Gastroesophageal sphincter (tissue), 4 donors: ENCODE data around the gene PHF11. TPM values are rescaled to one million over a fixed set of nuclear protein-coding genes. Genes with fewer than 3 reads are reported as not detected.

Experiments used
- ATAC-seq: fragments of 150-250 bp; one replicate; pipeline ENCODE4 v1.9.1; 2016; ENCODE audit warnings: mild to moderate bottlenecking, moderate library complexity
- H3K27ac ChIP-seq, 4 donors: fragments of 200-600 bp; sonication (generic) in 3 of 4; 1 replicate in 3 of 4; 2 replicates in 1 of 4; pipeline ENCODE4 v1.5.1; 2016 to 2019
- H3K27me3 ChIP-seq: fragments of 200-600 bp; sonication (generic); one replicate; pipeline ENCODE4 v1.5.1; 2019
- H3K36me3 ChIP-seq, 2 donors: fragments of 200-600 bp; sonication (generic); one replicate each; pipeline ENCODE4 v1.5.1; 2019; ENCODE audit warnings: control low read depth in 1 of 2
- H3K4me1 ChIP-seq, 3 donors: fragments of 200-600 bp; sonication (generic); 1 replicate in 2 of 3; 2 replicates in 1 of 3; pipeline ENCODE4 v1.5.1; 2016 to 2019; ENCODE audit warnings: control low read depth in 2 of 3
- H3K4me3 ChIP-seq, 2 donors: fragments of 200-600 bp; sonication (generic); one replicate each; pipeline ENCODE4 v1.5.1; 2019; ENCODE audit warnings: mild to moderate bottlenecking in 1 of 2, moderate library complexity in 1 of 2
- H3K9me3 ChIP-seq, 3 donors: fragments of 200-600 bp; sonication (generic); one replicate each; pipeline ENCODE4 v1.5.1; 2017 to 2019; ENCODE audit warnings: control low read depth in 2 of 3
- EP300 ChIP-seq: sonication (generic); formaldehyde crosslinking; IDR thresholded peaks from one replicate; pipeline ENCODE4 v1.6.1; 2017; ENCODE audit warnings: antibody characterized with exemption, mild to moderate bottlenecking
- POLR2A ChIP-seq, 2 donors: fragments of 450-650 bp; IDR thresholded peaks; one replicate each; pipeline ENCODE4 v1.6.1; 2017; ENCODE audit warnings: antibody characterized with exemption in 2 of 2, mild to moderate bottlenecking in 2 of 2, moderate library complexity in 1 of 2
- POLR2AphosphoS5 ChIP-seq: sonication (generic); formaldehyde crosslinking; IDR thresholded peaks from one replicate; pipeline ENCODE4 v1.6.1; 2017; ENCODE audit warnings: antibody characterized with exemption
- WGBS, 2 donors: methylation state at CpG; one replicate each; pipeline ENCODE4 v1.1.5; 2018; ENCODE audit warnings: low coverage in 1 of 2; 5-methylcytosine and 5-hydroxymethylcytosine counted together
- total RNA-seq, 4 donors: library from RNA; depleted of rRNA; stranded (reverse); fragments of >200 nt; gene quantifications; one replicate each; pipeline ENCODE4 v1.1.0, GENCODE V29; 2016
- TF ChIP-seq, protein P1 (sequence below), 4 experiments: fragments of 200-600 bp in 2 of 4; fragments of 450-650 bp in 2 of 4; sonication (generic) in 1 of 4; IDR thresholded peaks; one replicate each; pipeline ENCODE4 v1.5.1; 2017 to 2019; ENCODE audit warnings: antibody characterized with exemption in 4 of 4, mild to moderate bottlenecking in 2 of 4, moderate library complexity in 2 of 4

The PHF11 gene
- 10 to 100 TPM; 33.1 to 42.7 (median 38.7) TPM for total RNA-seq

- H3K27me3 ChIP-seq = no peaks in the 10 kb centered on the region
- H3K4me3 ChIP-seq = peak within 1 kb of the TSS; percentile 43 to 63
- TF ChIP-seq POLR2AphosphoS5 (peak; percentile 50), POLR2A (IDR thresholded peaks at IDR 0.05) (peak; percentile 48 to 52), EP300 (no peak)
- TF ChIP-seq, protein P1, sequence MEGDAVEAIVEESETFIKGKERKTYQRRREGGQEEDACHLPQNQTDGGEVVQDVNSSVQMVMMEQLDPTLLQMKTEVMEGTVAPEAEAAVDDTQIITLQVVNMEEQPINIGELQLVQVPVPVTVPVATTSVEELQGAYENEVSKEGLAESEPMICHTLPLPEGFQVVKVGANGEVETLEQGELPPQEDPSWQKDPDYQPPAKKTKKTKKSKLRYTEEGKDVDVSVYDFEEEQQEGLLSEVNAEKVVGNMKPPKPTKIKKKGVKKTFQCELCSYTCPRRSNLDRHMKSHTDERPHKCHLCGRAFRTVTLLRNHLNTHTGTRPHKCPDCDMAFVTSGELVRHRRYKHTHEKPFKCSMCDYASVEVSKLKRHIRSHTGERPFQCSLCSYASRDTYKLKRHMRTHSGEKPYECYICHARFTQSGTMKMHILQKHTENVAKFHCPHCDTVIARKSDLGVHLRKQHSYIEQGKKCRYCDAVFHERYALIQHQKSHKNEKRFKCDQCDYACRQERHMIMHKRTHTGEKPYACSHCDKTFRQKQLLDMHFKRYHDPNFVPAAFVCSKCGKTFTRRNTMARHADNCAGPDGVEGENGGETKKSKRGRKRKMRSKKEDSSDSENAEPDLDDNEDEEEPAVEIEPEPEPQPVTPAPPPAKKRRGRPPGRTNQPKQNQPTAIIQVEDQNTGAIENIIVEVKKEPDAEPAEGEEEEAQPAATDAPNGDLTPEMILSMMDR (IDR thresholded peaks at IDR 0.05) = peak in 3 of 4 experiments; percentile 8 to 37 (median 19)
- peaks cover 0 to 11% of the 10 kb centered on the region in 2 donors for H3K36me3 ChIP-seq
- H3K9me3 ChIP-seq = no peaks in the 10 kb centered on the region
- H3K27ac ChIP-seq = peak within 1 kb of the TSS; percentile 72 to 96 (median 94)
- peak; percentile 90 for ATAC-seq
- 33% methylated on average over 8 of the region's 71 CpGs; no CpG with 5 or more reads in 1 of the 2 donors for WGBS, 2 donors
- H3K4me1 ChIP-seq = peaks cover 0 to 11% (median 0%) of the 10 kb centered on the region in 3 donors
Observed at GRCh38 chr13:49495783-49496762, at the start of gene PHF11. Gene PHF11 (plus strand): TSS chr13:49495953. CDS start chr13:49496002, 49 bp downstream.

- no peak for ATAC-seq
- H3K4me3 ChIP-seq = no peak overlapping the region
- no peaks in the 10 kb centered on the region for H3K27me3 ChIP-seq
- TF ChIP-seq POLR2AphosphoS5 (no peak), POLR2A (IDR thresholded peaks at IDR 0.05) (no peak), EP300 (no peak)
- TF ChIP-seq, protein P1 (IDR thresholded peaks at IDR 0.05) = no peak
- peaks cover 0 to 58% (median 3%) of the 10 kb centered on the region in 3 donors for H3K4me1 ChIP-seq
- no peaks in the 10 kb centered on the region for H3K9me3 ChIP-seq
- H3K27ac ChIP-seq = peak overlapping the region in 2 of 4 donors; percentile 93 to 97
- H3K36me3 ChIP-seq = no peaks in the 10 kb centered on the region
Observed at GRCh38 chr13:49446473-49446872, 49.3 kb upstream of the PHF11 start.

- peaks cover 0 to 46% (median 3%) of the 10 kb centered on the region in 3 donors for H3K4me1 ChIP-seq
- ATAC-seq = no peak
Observed at GRCh38 chr13:49448753-49449152, 47.0 kb upstream of the PHF11 start.

DNA sequence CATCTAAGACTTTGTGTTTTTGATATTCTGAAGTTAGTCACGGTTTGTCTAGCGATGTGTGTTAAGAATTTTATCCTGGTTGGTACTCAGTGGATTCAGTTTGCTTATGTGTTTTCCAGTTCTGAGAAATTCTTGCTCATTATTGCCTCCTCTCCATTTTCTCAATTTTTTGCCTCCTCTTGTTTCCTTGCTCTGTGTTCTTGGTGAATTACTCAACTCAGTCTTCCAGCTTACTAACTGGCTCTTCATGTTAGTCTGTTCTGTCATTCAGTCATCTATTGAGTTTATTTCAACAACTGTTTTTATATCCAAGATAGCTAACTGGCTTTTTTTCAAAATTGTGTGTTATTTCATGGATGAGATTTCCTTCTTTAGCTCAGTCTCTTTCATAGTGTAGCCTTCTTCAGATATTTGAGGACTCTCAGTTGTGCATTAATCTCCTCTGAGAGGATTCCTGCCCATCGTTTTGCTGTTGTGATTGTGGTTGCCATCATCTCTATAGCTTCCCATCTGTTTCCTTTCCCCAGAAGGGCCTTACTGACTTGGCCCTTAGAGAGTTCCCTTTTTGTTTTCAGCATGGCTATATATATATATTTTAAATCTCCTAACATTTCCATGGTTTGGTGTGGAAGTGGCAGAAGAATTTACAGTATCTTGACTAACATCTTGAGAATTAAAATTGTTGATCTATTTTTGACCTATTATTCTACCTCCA, 45.5 kb upstream of the PHF11 start:
- no peaks in the 10 kb centered on the region for H3K36me3 ChIP-seq
- peaks cover 0 to 56% (median 3%) of the 10 kb centered on the region in 3 donors for H3K4me1 ChIP-seq
- no peak for TF ChIP-seq POLR2A (IDR thresholded peaks at IDR 0.05)
- TF ChIP-seq, protein P1 (IDR thresholded peaks at IDR 0.05) = no peak
- TF ChIP-seq EP300 = no peak
- TF ChIP-seq POLR2AphosphoS5 = no peak
- no peak for ATAC-seq
- H3K27ac ChIP-seq = no peak overlapping the region
- no peak overlapping the region for H3K4me3 ChIP-seq
- WGBS, 2 donors = 50 to 83% methylated on average over 1 to 3 of the region's 3 CpGs
- H3K9me3 ChIP-seq = no peaks in the 10 kb centered on the region
- no peaks in the 10 kb centered on the region for H3K27me3 ChIP-seq

More at GRCh38 chr13:49448753-49449152, 47.0 kb upstream of the PHF11 start:
- no peaks in the 10 kb centered on the region for H3K36me3 ChIP-seq
- TF ChIP-seq EP300 (no peak), POLR2A (IDR thresholded peaks at IDR 0.05) (no peak), POLR2AphosphoS5 (no peak)
- TF ChIP-seq, protein P1 (IDR thresholded peaks at IDR 0.05) = no peak
- H3K27ac ChIP-seq = peak overlapping the region in 1 of 4 donors; percentile 93
- no peaks in the 10 kb centered on the region for H3K27me3 ChIP-seq
- no peak overlapping the region for H3K4me3 ChIP-seq
- no peaks in the 10 kb centered on the region for H3K9me3 ChIP-seq
- 83 to 89% methylated on average over 2 of the region's 2 CpGs for WGBS, 2 donors
